NT2/D1 (cell line): ENCODE data around the gene CAPN14.

Source experiments
- DNase-seq: peaks from one replicate; pipeline ENCODE4 v3.0.0-alpha.2; 2011; ENCODE audit warnings: low read depth, low spot score
- H3K27me3 ChIP-seq: 2 replicates; pipeline ENCODE4 v1.6.0; 2011; ENCODE audit warnings: mild to moderate bottlenecking; ENCODE audit not compliant: insufficient read length, insufficient read depth
- H3K36me3 ChIP-seq: 2 replicates; pipeline ENCODE4 v1.6.1; 2011; ENCODE audit warnings: mild to moderate bottlenecking, low read length, mixed read lengths; ENCODE audit not compliant: insufficient read depth, insufficient read length
- H3K4me1 ChIP-seq: 2 replicates; pipeline ENCODE4 v1.5.1; 2011; ENCODE audit not compliant: insufficient read depth, insufficient read length
- H3K4me3 ChIP-seq: 2 replicates; pipeline ENCODE4 v1.5.1; 2011; ENCODE audit warnings: low read depth; ENCODE audit not compliant: insufficient read length
- H3K9ac ChIP-seq: 2 replicates; pipeline ENCODE4 v1.6.0; 2011; ENCODE audit warnings: low read depth; ENCODE audit not compliant: insufficient read length
- H3K9me3 ChIP-seq: 2 replicates; pipeline ENCODE4 v1.5.1; 2011; ENCODE audit warnings: mild to moderate bottlenecking, low read length; ENCODE audit not compliant: insufficient read depth
- SUZ12 ChIP-seq: IDR thresholded peaks from 2 replicates; pipeline ENCODE4 v1.6.1; 2011; ENCODE audit not compliant: insufficient read length, insufficient read depth; ENCODE audit errors: extremely low read depth
- YY1 ChIP-seq: IDR thresholded peaks from 2 replicates; pipeline ENCODE4 v1.6.1; 2011; ENCODE audit not compliant: insufficient read length, insufficient read depth
- ZNF274 ChIP-seq: IDR thresholded peaks from 2 replicates; pipeline ENCODE4 v1.6.1; 2011; ENCODE audit warnings: mild to moderate bottlenecking, low read depth, low read length

CAPN14 gene

GRCh38 chr2:31221544-31221943, 4.2 kb upstream of the CAPN14 start:
- Histone ChIP-seq H3K9me3 (no peaks in the 10 kb centered on the region), H3K9ac (no peak overlapping the region), H3K27me3 (no peaks in the 10 kb centered on the region), H3K4me1 (peaks cover 1% of the 10 kb centered on the region), H3K36me3 (no peaks in the 10 kb centered on the region), H3K4me3 (no peak overlapping the region)
- TF ChIP-seq SUZ12 (no peak), YY1 (no peak), ZNF274 (no peak)
- no peak for DNase-seq

GRCh38 chr2:31219131-31219969, 2.0 kb upstream of the CAPN14 start:
- Histone ChIP-seq H3K9me3 (no peaks in the 10 kb centered on the region), H3K36me3 (no peaks in the 10 kb centered on the region), H3K4me3 (no peak overlapping the region), H3K27me3 (no peaks in the 10 kb centered on the region), H3K4me1 (peaks cover 2% of the 10 kb centered on the region), H3K9ac (no peak overlapping the region)
- TF ChIP-seq ZNF274 (no peak), SUZ12 (no peak), YY1 (no peak)
- no peak for DNase-seq

- no peak overlapping the region for H3K9ac ChIP-seq
Measured at GRCh38 chr2:31216734-31217133, 581 bp downstream of the CAPN14 start.

GRCh38 chr2:31214444-31214915, 2.8 kb downstream of the CAPN14 start:
- H3K36me3 ChIP-seq: no peaks in the 10 kb centered on the region

More at GRCh38 chr2:31216734-31217133, 581 bp downstream of the CAPN14 start:
- no peak overlapping the region for H3K4me3 ChIP-seq
- DNase-seq: no peak
- no peaks in the 10 kb centered on the region for H3K36me3 ChIP-seq
- H3K27me3 ChIP-seq: no peaks in the 10 kb centered on the region
- TF ChIP-seq ZNF274: no peak
- no peak for TF ChIP-seq YY1
- no peak for TF ChIP-seq SUZ12
- no peaks in the 10 kb centered on the region for H3K9me3 ChIP-seq
- peaks cover 2% of the 10 kb centered on the region for H3K4me1 ChIP-seq

GRCh38 chr2:31213601-31214443, 3.5 kb downstream of the CAPN14 start:
- Histone ChIP-seq H3K27me3 (no peaks in the 10 kb centered on the region), H3K36me3 (no peaks in the 10 kb centered on the region), H3K9me3 (no peaks in the 10 kb centered on the region), H3K4me1 (peaks cover 2% of the 10 kb centered on the region), H3K9ac (no peak overlapping the region), H3K4me3 (no peak overlapping the region)
- DNase-seq: no peak
- TF ChIP-seq ZNF274: no peak
- no peak for TF ChIP-seq SUZ12
- TF ChIP-seq YY1: no peak

More at GRCh38 chr2:31214444-31214915, 2.8 kb downstream of the CAPN14 start:
- Histone ChIP-seq H3K9me3 (no peaks in the 10 kb centered on the region), H3K27me3 (no peaks in the 10 kb centered on the region), H3K9ac (no peak overlapping the region), H3K4me3 (no peak overlapping the region), H3K4me1 (peaks cover 2% of the 10 kb centered on the region)
- no peak for TF ChIP-seq ZNF274
- no peak for TF ChIP-seq SUZ12
- TF ChIP-seq YY1: no peak
- DNase-seq: no peak

GRCh38 chr2:31212659-31213600, 4.4 kb downstream of the CAPN14 start:
- no peak overlapping the region for H3K9ac ChIP-seq
- H3K9me3 ChIP-seq: no peaks in the 10 kb centered on the region
- H3K4me1 ChIP-seq: peaks cover 2% of the 10 kb centered on the region
- TF ChIP-seq ZNF274: no peak
- TF ChIP-seq YY1: no peak
- TF ChIP-seq SUZ12: no peak
- no peak overlapping the region for H3K4me3 ChIP-seq
- H3K27me3 ChIP-seq: no peaks in the 10 kb centered on the region
- H3K36me3 ChIP-seq: no peaks in the 10 kb centered on the region
- DNase-seq: no peak
